ENCODE measurements around the gene MYH7. TPM values are rescaled to one million over a fixed set of nuclear protein-coding genes. Genes with fewer than 3 reads are reported as not detected.

The MYH7 gene
- total and polyA plus RNA-seq, 2 donors from 2014 or later = 0.06 to 1.6 TPM

GRCh38 chr14:23433457-23433856, 2.0 kb downstream of the MYH7 start:
- no peak overlapping the region for H3K27ac ChIP-seq (ENCODE audit: low read depth in 2 of 2, low read length in 2 of 2)
- peaks cover 0 to 7% (median 4%) of the 10 kb centered on the region in 3 donors for H3K4me1 ChIP-seq (ENCODE audit: control insufficient read depth in 2 of 3, insufficient read depth in 2 of 3, low read depth in 1 of 3, low read length in 3 of 3)
- H3K9ac ChIP-seq (ENCODE audit: low read length in 3 of 3) = no peak overlapping the region
- no peaks in the 10 kb centered on the region for H3K9me3 ChIP-seq (ENCODE audit: control insufficient read depth in 2 of 3, insufficient read depth in 1 of 3, low read length in 3 of 3)
- FAIRE-seq (no peak), DNase-seq (peak in 1 of 5 donors; percentile 24)
- H3K4me3 ChIP-seq (ENCODE audit: low read length in 3 of 3) = no peak overlapping the region
- intact Hi-C loops (cut with DNase I) = no loop called here
- no peak for TF ChIP-seq CTCF (IDR thresholded peaks at IDR 0.05; ENCODE audit: borderline replicate concordance, extremely low read depth, insufficient read depth)
- H3K36me3 ChIP-seq (ENCODE audit: control insufficient read depth in 2 of 3, insufficient read depth in 3 of 3, low read length in 3 of 3) = no peaks in the 10 kb centered on the region
- H3K27me3 ChIP-seq (ENCODE audit: control insufficient read depth, insufficient read depth, low read length) = no peaks in the 10 kb centered on the region

- Histone ChIP-seq H3K9me3 (ENCODE audit: control insufficient read depth in 2 of 3, insufficient read depth in 1 of 3, low read length in 3 of 3) (no peaks in the 10 kb centered on the region), H3K27me3 (ENCODE audit: control insufficient read depth, insufficient read depth, low read length) (no peaks in the 10 kb centered on the region), H3K36me3 (ENCODE audit: control insufficient read depth in 2 of 3, insufficient read depth in 3 of 3, low read length in 3 of 3) (no peaks in the 10 kb centered on the region), H3K4me3 (ENCODE audit: low read length in 3 of 3) (no peak overlapping the region), H3K9ac (ENCODE audit: low read length in 3 of 3) (no peak overlapping the region), H3K27ac (ENCODE audit: low read depth in 2 of 2, low read length in 2 of 2) (no peak overlapping the region), H3K4me1 (ENCODE audit: control insufficient read depth in 2 of 3, insufficient read depth in 2 of 3, low read depth in 1 of 3, low read length in 3 of 3) (peaks cover 0 to 7% (median 4%) of the 10 kb centered on the region in 3 donors)
- no peak for TF ChIP-seq CTCF (IDR thresholded peaks at IDR 0.05; ENCODE audit: borderline replicate concordance, extremely low read depth, insufficient read depth)
- DNase-seq (peak in 1 of 5 donors; percentile 21), FAIRE-seq (no peak)
- intact Hi-C loops (cut with DNase I) = no loop called here
These were observed 2.5 kb downstream of the MYH7 start for GRCh38 chr14:23432946-23433345.

- Histone ChIP-seq H3K27me3 (ENCODE audit: control insufficient read depth, insufficient read depth, low read length) (no peaks in the 10 kb centered on the region), H3K9ac (ENCODE audit: low read length in 3 of 3) (no peak overlapping the region), H3K4me1 (ENCODE audit: control insufficient read depth in 2 of 3, insufficient read depth in 2 of 3, low read depth in 1 of 3, low read length in 3 of 3) (peaks cover 0 to 7% (median 4%) of the 10 kb centered on the region in 3 donors), H3K36me3 (ENCODE audit: control insufficient read depth in 2 of 3, insufficient read depth in 3 of 3, low read length in 3 of 3) (no peaks in the 10 kb centered on the region), H3K9me3 (ENCODE audit: control insufficient read depth in 2 of 3, insufficient read depth in 1 of 3, low read length in 3 of 3) (no peaks in the 10 kb centered on the region), H3K4me3 (ENCODE audit: low read length in 3 of 3) (no peak overlapping the region), H3K27ac (ENCODE audit: low read depth in 2 of 2, low read length in 2 of 2) (no peak overlapping the region)
- peak in 1 of 5 donors; percentile 29 for DNase-seq
- FAIRE-seq = no peak
- intact Hi-C loops (cut with DNase I) = no loop called here
- no peak for TF ChIP-seq CTCF (IDR thresholded peaks at IDR 0.05; ENCODE audit: borderline replicate concordance, extremely low read depth, insufficient read depth)
These were observed 3.1 kb downstream of the MYH7 start for GRCh38 chr14:23432102-23432925.

All from kidney (tissue), 14 donors.